Activated naive CD4-positive, alpha-beta T cell treated with anti-CD3 and anti-CD28 coated beads, Interleukin-2, amount 50 U/mL, for 24 hours (primary cell): ENCODE results near the gene JAG2.

Experiments
- H3K27ac Mint-ChIP-seq: one replicate; pipeline ENCODE4 v1.8.0; 2021; ENCODE audit warnings: mild to moderate bottlenecking, mixed read lengths
- H3K27me3 Mint-ChIP-seq: one replicate; pipeline ENCODE4 v1.8.0; 2021; ENCODE audit warnings: mixed read lengths
- H3K36me3 Mint-ChIP-seq: one replicate; pipeline ENCODE4 v1.8.0; 2021; ENCODE audit warnings: mixed read lengths
- H3K4me1 Mint-ChIP-seq: one replicate; pipeline ENCODE4 v1.8.0; 2021; ENCODE audit warnings: mixed read lengths
- H3K4me3 Mint-ChIP-seq: one replicate; pipeline ENCODE4 v1.8.0; 2021; ENCODE audit warnings: mild to moderate bottlenecking, mixed read lengths
- H3K9me3 Mint-ChIP-seq: one replicate; pipeline ENCODE4 v1.8.0; 2021; ENCODE audit warnings: mixed read lengths

JAG2 gene

GRCh38 chr14:105178868-105179140, 10.2 kb upstream of the JAG2 start:
- no peak overlapping the region for H3K4me3 Mint-ChIP-seq
- no peaks in the 10 kb centered on the region for H3K9me3 Mint-ChIP-seq
- H3K36me3 Mint-ChIP-seq: no peaks in the 10 kb centered on the region
- H3K4me1 Mint-ChIP-seq: peaks cover 12% of the 10 kb centered on the region
- H3K27me3 Mint-ChIP-seq: no peaks in the 10 kb centered on the region
- H3K27ac Mint-ChIP-seq: no peak overlapping the region

- Mint-ChIP-seq H3K27ac (no peak overlapping the region), H3K4me3 (no peak overlapping the region), H3K9me3 (no peaks in the 10 kb centered on the region), H3K4me1 (peaks cover 12% of the 10 kb centered on the region), H3K27me3 (no peaks in the 10 kb centered on the region), H3K36me3 (no peaks in the 10 kb centered on the region)
Observed at GRCh38 chr14:105178069-105178867, 9.7 kb upstream of the JAG2 start.

DNA sequence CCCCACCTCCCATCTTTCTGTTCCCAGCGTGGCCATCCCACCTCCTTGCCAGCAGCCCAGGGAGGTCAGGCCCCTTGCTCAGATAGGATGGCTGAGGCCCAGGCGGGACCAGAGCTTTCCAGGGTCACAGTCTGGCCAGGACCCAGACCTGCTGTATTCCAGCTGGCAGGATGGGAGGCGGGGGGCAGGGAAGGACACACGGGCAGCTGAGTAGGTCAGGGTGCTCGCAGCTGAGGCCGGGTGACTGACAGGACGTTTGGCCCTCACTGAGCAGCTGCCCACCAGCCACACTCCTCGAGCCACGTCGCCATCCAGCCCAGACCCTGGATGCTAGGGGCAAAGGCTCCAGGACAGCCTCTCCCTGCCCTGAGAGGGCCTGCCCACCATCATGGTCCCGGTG, 8.5 kb upstream of the JAG2 start:
- Mint-ChIP-seq H3K9me3 (no peaks in the 10 kb centered on the region), H3K4me3 (no peak overlapping the region), H3K27me3 (no peaks in the 10 kb centered on the region), H3K4me1 (peaks cover 9% of the 10 kb centered on the region), H3K36me3 (no peaks in the 10 kb centered on the region), H3K27ac (peak overlapping the region; percentile 35)

- no peaks in the 10 kb centered on the region for H3K36me3 Mint-ChIP-seq
- peaks cover 12% of the 10 kb centered on the region for H3K4me1 Mint-ChIP-seq
- no peaks in the 10 kb centered on the region for H3K9me3 Mint-ChIP-seq
- no peaks in the 10 kb centered on the region for H3K27me3 Mint-ChIP-seq
- H3K4me3 Mint-ChIP-seq: no peak overlapping the region
- no peak overlapping the region for H3K27ac Mint-ChIP-seq
Observed at GRCh38 chr14:105176513-105176912, 7.9 kb upstream of the JAG2 start.

DNA sequence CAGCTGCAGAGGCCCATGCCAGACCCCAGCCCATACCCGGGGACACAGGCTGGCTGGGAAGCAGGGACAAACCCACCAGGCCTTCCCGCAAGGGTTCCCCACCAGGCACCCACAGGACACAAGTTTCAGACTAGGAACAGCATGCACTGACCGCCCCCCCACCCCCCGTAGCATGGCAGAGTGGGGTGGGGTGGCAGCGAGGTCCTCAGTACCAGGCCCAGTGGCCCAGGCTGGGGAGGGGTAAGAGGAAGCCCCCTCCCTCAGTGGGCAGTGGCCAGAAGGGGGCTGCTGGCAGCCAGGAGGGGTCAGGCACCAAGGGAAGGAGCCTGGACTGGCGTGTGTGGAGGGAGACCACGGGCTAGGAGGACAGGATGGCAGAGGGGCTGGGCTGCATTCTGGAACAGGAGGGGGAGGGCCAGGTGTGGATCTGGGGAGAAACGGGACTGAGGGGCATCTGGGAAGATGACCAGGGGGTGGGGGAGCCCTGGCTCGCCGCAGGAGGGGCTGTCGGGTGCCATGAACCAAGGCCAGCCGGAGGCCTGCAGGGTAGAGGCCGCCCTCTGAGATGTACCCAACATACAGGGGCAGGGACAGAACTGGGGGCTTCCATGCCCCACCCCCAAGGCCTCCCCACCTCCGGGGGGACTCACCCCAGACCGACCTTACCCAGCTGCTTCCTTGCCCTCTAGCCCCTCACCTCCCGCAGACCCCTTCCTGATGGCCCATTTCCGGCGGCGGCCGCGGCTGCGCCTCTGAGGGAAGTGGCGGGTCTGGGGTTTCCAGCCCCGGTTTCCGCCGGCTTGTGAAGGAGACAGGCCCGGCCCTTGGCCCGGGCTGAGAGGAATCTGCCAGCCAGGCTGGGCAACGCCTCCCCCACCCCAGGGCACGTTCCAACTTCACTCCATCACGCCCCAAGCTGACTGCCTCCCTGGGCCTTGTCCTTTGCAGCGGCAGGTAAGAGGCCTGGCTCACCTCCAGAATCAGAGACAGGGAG, 5.6 kb upstream of the JAG2 start:
- Mint-ChIP-seq H3K9me3 (no peaks in the 10 kb centered on the region), H3K27ac (no peak overlapping the region), H3K36me3 (no peaks in the 10 kb centered on the region), H3K4me3 (no peak overlapping the region), H3K4me1 (peaks cover 23% of the 10 kb centered on the region), H3K27me3 (peaks cover 3% of the 10 kb centered on the region)

GRCh38 chr14:105173145-105173544, 4.6 kb upstream of the JAG2 start:
- Mint-ChIP-seq H3K27ac (no peak overlapping the region), H3K4me1 (peaks cover 25% of the 10 kb centered on the region), H3K36me3 (no peaks in the 10 kb centered on the region), H3K4me3 (no peak overlapping the region), H3K27me3 (peaks cover 3% of the 10 kb centered on the region), H3K9me3 (no peaks in the 10 kb centered on the region)

- Mint-ChIP-seq H3K27me3 (peaks cover 3% of the 10 kb centered on the region), H3K4me1 (peaks cover 25% of the 10 kb centered on the region)
Observed at GRCh38 chr14:105172476-105172875, 3.9 kb upstream of the JAG2 start.

DNA sequence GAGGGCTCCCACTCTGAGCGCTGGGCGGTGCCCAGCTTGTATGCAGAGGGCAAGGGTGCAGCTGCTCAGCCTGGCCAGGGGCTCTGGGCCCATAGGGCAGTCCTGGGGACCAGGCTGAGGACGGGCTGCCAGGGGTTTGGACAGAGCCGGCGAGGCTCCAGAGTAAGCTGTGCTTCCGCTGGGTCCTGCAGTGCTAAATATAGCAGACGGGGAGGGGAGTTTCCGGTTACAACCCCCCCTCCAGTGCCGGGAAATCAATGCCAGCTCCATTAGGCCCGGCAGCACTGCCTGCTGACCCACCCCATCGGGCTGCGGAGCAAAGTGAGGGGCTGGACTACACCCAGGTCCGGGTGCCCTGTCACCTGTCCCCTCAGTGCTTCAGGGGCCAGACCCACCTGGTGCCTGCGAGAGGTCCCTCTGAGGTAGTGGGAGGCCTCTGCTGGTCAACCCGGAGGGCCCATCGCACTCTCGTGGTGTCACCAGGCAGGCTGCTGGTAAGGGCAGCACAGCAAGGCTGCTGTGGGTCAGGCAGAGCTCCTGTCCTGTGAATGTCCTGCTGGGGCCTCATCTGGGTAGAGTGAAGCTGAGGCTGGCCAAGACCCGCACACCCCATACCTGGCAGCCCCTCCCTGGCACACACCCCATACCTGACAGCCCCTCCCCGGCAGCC, 2.6 kb upstream of the JAG2 start:
- peaks cover 5% of the 10 kb centered on the region for H3K27me3 Mint-ChIP-seq
- peaks cover 25% of the 10 kb centered on the region for H3K4me1 Mint-ChIP-seq

More at GRCh38 chr14:105172476-105172875, 3.9 kb upstream of the JAG2 start:
- Mint-ChIP-seq H3K36me3 (no peaks in the 10 kb centered on the region), H3K4me3 (no peak overlapping the region), H3K27ac (no peak overlapping the region), H3K9me3 (no peaks in the 10 kb centered on the region)

GRCh38 chr14:105169776-105170655, 1.4 kb upstream of the JAG2 start:
- peaks cover 25% of the 10 kb centered on the region for H3K4me1 Mint-ChIP-seq
- peaks cover 6% of the 10 kb centered on the region for H3K27me3 Mint-ChIP-seq
- peak overlapping the region; percentile 82 for H3K4me3 Mint-ChIP-seq
- H3K27ac Mint-ChIP-seq: no peak overlapping the region
- H3K36me3 Mint-ChIP-seq: no peaks in the 10 kb centered on the region
- no peaks in the 10 kb centered on the region for H3K9me3 Mint-ChIP-seq

More for the DNA sequence above, 2.6 kb upstream of the JAG2 start:
- H3K36me3 Mint-ChIP-seq: no peaks in the 10 kb centered on the region
- no peak overlapping the region for H3K27ac Mint-ChIP-seq
- no peaks in the 10 kb centered on the region for H3K9me3 Mint-ChIP-seq
- H3K4me3 Mint-ChIP-seq: no peak overlapping the region

DNA sequence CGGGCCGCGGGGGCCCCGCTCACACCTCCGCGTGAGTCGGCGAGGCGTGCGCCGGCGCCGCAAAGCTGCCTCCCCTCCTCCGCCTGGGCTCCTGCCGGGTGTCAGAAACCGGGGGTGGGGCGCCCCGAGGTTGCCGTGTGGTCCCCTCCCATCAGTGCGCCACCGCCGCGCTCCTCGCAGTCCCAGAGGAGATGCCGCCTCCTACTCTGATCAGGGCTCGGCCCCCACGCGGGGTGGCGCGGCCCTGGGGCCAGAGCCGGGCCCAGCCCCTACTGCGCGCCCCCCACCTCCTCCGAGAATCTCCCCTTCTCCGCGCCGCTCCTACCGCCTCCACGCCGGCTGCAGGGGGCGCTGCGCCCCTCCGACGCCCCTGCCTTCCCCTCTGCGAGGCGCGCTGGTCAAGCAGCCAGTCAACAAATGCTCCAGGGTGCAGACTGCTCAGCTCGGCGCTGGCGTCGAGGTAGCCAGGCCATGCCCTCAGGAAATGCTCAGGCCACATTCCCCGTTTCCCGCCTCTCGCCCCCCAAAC, 467 bp upstream of the JAG2 start:
- peak overlapping the region; percentile 82 for H3K4me3 Mint-ChIP-seq
- no peaks in the 10 kb centered on the region for H3K9me3 Mint-ChIP-seq
- no peaks in the 10 kb centered on the region for H3K36me3 Mint-ChIP-seq
- H3K4me1 Mint-ChIP-seq: peaks cover 16% of the 10 kb centered on the region
- peaks cover 6% of the 10 kb centered on the region for H3K27me3 Mint-ChIP-seq
- no peak overlapping the region for H3K27ac Mint-ChIP-seq

- Mint-ChIP-seq H3K27ac (no peak overlapping the region), H3K4me1 (peaks cover 16% of the 10 kb centered on the region), H3K27me3 (peaks cover 6% of the 10 kb centered on the region), H3K4me3 (no peak overlapping the region), H3K36me3 (no peaks in the 10 kb centered on the region), H3K9me3 (no peaks in the 10 kb centered on the region)
Observed at GRCh38 chr14:105168093-105168420, 519 bp downstream of the JAG2 start.

DNA sequence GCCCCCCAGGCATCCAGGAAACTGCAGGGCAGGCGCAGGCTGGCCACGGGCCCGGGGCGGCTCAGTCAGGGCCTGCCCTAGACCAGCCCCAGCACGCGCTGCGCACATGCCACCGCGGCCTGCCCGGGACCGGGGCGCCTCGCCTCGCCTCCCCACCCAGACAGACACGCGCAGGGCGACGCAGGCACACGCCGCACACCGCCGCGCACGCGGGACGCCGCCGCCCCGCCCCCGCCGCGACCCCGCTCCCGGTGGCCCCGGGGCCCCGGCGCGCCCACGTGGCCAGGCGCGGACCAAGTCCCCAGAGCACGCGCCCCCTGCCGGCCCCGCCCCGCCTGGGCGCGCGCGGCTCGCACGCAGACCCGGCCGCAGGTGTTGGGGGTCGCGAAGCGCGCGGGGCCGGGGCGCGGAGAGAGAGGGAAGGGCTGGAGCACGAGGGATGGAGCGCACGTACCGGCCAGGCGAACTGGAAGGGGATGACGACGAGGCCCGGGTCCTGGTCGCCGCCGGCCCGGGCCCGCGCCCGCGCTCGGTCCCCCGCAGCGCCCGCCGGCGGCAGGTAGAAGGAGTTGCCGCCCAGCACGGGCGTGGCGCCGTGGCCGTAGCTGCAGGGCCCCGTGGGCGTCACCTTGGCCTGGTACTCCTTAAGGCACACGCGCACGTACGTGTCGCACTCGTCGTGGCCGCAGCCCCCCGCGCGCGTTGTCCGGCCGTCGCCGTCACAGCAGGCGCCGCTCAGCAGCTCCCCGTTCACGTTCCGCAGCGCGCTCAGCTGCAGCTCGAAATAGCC, 1.1 kb downstream of the JAG2 start:
- no peaks in the 10 kb centered on the region for H3K36me3 Mint-ChIP-seq
- no peak overlapping the region for H3K4me3 Mint-ChIP-seq
- H3K9me3 Mint-ChIP-seq: no peaks in the 10 kb centered on the region
- peaks cover 6% of the 10 kb centered on the region for H3K27me3 Mint-ChIP-seq
- H3K27ac Mint-ChIP-seq: no peak overlapping the region
- H3K4me1 Mint-ChIP-seq: peaks cover 16% of the 10 kb centered on the region

DNA sequence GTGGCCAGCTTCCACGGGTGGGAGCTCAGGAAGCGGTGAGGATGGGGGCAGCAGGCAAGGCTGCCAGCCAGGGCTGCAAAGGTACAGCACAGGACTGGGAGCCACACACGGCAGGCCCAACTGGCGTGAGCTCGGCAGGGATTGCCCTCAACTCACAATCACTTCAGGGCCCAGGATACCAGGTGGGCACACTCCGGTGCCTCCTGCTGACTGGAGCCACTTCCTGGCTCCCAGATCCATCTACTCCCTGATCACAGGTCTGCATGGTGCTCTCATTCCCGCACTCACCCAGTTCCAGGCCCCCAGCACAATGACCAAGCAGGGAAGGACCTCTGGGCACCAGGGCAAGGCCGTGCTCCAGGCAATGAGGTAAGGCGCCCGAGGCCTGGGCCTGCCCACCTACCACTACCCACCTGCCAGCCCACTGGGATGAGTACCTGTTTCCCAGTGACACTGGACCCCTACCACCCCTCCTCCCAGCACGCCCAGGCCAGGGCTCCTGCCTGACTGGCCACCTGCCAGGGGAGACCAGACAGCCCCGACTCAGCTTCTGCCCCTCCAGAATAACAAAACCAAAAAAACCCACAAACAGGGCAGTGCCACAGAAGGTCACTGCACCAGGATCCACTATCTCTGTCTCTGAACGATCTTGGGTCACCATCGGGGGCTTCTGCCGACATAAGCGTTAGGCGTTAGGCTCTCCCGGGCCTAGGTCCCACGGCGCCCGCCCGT, 1.8 kb downstream of the JAG2 start:
- Mint-ChIP-seq H3K4me1 (peaks cover 14% of the 10 kb centered on the region), H3K9me3 (no peaks in the 10 kb centered on the region), H3K27ac (no peak overlapping the region), H3K36me3 (no peaks in the 10 kb centered on the region), H3K27me3 (peaks cover 6% of the 10 kb centered on the region), H3K4me3 (peak overlapping the region; percentile 47)
